GM18508 (cell line): ENCODE measurements around the gene PTGIS.

Experiments
- ATAC-seq: cut with Tn5 transposase; IDR thresholded peaks from one replicate; pipeline ENCODE4 v1.9.1; 2021; ENCODE audit warnings: moderate number of reproducible peaks; ENCODE audit not compliant: insufficient read depth, unreplicated experiment

The PTGIS gene

GRCh38 chr20:49561806-49562205 is 6.1 kb downstream of the PTGIS start:
- ATAC-seq: no peak

- no peak for ATAC-seq
These were observed 6.7 kb downstream of the PTGIS start for GRCh38 chr20:49561256-49561655.

GRCh38 chr20:49560646-49561045 is 7.3 kb downstream of the PTGIS start:
- ATAC-seq: no peak

DNA sequence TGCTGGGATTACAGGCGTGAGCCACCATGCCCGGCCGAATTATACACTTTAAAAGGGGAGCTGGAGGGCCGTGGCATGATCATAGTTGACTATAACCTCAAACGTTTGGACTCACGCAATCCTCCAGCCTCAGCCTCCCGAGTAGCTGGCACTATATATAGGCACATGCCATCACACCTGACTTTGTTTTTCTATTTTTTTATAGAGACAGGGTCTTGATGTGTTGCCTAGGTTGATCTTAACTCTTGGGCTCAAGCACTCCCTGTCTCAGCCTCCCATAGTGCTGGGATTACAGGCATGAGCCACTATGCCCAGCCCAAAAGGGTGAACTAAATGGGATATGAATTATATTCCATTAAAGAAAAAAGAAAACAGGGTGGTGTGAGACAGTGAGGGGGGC is 7.8 kb downstream of the PTGIS start:
- ATAC-seq: no peak

DNA sequence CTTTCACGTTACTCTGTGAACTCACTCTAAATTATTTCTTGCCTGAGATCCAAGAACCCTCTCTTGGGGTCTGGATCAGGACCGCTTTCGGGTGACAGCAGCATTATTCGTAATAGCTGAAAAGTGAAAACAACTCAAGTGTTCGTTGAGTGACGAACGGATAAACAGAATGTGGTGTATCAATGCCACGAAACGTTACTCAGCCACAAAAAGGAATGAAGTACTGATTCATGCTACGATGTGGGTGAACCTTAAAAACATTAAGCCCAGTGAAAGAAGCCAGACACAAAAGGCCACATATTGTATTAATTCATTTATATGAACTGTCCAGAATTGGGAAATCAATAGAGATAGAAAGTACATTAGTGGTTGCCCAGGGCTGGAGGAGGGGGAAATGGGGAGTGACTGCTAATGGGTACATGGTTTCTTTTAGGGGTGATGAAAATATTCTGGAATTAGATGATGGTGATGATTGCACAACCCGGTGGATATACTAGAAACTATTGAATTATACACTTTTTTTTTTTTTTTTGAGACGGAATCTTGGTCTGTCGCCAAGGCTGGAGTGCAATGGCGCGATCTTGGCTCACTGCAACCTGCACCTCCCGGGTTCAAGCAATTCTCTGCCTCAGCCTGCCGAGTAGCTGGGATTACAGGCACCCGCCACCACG is 8.4 kb downstream of the PTGIS start:
- no peak for ATAC-seq

DNA sequence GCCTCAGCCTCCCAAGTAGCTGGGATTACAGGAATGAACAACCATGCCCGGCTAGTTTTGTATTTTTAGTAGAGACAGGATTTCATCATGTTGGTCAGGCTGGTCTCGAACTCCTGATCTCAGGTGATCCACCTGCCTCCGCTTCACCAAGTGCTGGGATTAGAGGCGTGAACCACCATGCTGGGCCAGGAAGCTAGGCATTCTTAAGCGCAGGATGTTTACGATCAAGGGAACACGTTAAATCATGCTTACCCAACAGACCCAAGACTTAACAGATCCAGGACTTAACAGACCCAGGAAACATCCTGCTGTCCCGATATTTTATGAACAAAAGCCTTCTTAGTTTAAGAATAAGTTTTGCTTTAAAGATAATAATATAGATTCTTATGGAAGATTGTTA is 9.1 kb downstream of the PTGIS start:
- no peak for ATAC-seq

DNA sequence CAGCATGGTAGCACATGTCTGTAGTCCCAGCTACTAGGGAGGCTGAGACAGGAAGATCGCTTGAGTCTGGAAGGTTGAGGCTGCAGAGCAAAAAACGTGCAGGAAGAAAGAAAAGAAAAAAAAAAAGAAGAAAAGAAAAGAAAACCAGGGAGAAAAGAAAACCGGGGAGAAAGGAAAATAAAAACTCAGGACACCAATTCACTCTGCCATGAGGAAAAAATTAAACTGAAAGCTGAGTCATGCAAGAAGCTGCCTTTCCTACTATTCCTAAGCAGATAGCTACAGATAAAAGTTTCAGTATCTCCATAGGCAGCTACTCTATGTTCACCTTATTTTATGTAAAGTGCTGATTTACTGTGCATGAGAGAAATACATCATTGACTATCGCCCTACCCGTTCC is 10.5 kb downstream of the PTGIS start:
- no peak for ATAC-seq

GRCh38 chr20:49556621-49557020 is 11.3 kb downstream of the PTGIS start:
- ATAC-seq: no peak

- no peak for ATAC-seq
These were observed 18.0 kb downstream of the PTGIS start for GRCh38 chr20:49549801-49550551.

GRCh38 chr20:49548371-49548947 is 19.5 kb downstream of the PTGIS start:
- ATAC-seq: no peak

DNA sequence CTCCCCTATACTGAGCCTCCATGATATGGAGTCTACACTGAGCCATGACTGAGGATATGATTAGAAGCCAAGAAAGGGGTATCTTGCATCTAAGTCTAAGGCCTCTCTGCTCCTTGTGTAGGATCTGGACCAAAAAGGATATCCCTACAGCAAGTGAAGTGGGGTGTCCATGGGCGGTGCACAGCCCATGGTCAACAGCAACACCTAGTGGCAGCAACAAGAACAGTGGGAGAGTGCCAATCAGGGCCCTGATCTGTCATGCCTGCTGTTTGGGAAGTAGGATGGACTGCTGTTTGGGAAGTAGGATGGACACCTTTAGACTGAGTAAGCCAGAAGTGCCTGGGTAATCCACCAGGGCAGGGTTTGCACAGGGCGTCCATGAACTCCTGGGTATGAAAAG is 22.4 kb downstream of the PTGIS start:
- ATAC-seq: no peak

- ATAC-seq: no peak
These were observed 23.4 kb downstream of the PTGIS start for GRCh38 chr20:49544535-49544934.

- no peak for ATAC-seq
These were observed 24.0 kb downstream of the PTGIS start for GRCh38 chr20:49543858-49544437.

DNA sequence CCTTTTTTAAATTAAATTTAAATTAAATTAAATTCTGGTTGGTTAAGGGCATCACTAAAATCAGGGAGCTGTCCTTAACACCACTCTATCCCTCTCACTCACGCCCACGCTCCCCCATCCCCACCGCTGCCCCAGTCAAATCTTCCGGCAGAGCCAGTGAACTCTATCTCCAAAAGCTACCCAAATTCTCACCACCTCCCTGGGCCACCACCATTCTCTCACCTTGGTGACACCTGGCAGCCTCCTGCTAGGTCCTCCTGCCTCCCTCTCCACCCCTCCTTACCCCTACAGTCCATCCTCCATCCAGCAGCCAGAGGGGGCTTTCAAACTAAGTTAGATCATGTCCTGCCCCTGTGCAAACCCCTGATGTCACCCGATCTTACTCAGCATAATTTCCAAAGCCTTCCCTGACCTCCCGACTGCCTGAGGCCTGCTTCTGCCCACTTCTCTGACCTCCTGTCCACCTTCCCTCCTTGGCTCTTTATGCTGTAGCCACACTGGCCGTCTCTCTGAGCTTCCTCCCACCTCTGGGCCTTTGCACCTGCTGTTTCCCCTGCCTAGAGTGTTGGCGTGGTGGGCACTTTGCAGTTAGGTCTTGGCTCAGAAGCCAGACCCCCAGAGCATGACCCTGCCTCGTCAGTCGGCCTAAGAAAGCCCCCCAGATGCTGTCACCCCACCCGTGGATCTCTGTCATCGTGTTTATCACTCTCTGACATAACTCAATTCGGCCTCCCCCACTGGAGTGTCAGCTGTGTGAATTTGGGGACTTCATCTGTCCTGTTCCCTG is 24.7 kb downstream of the PTGIS start:
- ATAC-seq: no peak

- no peak for ATAC-seq
These were observed 25.4 kb downstream of the PTGIS start for GRCh38 chr20:49542514-49542991.

DNA sequence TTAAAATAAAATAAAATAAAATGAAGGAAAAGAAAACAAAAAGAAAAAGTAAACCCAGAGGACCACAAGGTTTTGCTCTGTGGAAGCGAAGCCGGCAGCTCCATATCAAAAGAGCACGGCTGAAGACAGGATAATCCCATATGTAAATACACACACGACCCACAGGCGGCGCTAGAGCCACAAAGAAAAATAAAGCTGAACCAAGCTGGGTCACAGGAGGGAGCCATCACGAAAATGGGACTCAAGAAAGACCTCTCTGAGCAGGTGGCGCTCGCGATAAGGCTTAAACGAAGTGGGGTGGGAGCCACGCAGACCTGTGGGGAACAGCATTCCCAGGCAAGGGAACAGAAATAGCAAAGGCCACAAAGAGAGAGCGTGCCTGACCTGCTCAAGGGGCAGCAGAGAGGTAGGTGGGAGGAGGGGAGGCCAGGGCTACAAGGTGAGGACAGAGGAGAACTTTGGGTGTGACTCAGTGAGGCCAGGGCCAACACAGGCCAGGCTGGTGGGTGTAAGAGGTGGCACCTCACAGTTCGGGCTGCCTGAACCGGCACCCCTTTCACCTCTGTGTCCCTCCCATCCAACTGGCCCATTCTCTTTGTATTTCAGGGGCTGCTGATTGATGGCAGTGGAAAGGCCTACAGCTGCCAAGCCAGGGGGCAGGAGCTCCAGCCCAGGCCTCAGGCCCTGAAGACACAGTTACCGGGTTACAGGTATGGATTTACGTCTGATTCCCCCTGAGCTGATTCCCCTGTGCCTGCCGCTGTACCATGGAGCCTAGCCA is 26.0 kb downstream of the PTGIS start:
- ATAC-seq: no peak

DNA sequence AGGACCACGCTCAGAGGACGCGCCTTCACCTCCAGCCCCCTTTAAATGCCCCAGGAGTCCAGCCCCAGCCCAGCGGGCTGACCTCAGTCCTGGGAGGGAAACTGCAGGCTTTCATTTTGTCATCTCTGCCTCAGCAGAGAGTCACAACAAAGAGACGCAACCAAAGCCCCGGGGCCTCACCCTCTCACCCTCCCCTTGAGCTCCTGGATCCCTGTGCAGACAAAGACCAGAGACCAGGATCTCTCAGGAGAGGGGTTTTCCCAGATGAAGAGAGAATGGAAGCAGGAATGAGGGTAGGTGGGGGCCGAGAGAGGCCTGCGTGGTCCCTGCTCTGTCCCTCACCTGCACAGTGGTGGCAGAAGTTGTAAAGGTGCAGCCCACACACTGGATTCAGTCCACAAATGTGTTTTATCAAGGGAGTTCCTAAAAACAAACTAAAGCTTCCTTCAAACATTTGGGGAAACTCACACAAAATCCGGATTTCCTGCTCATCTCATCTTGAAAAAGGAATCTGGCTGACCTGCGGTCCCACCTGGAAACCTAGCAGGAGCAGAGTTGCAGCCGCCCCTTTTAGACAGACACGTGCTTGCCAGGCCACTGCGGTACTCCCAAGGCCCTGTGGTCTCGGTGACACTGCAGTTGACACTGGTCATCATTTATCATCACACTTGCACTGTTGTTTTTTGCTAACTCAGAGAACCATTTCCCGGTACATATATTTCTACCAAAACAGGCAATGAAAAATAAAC is 27.1 kb downstream of the PTGIS start:
- no peak for ATAC-seq

GRCh38 chr20:49540232-49540620 is 27.7 kb downstream of the PTGIS start:
- ATAC-seq: no peak
